DOHH2 (cell line): Measurements from ENCODE around the gene KLHL18.

Experiments used
- EZH2phosphoT487 ChIP-seq: fragments of 200-600 bp; sonication (generic); IDR thresholded peaks from 2 replicates; pipeline ENCODE4 v1.6.1; 2017; ENCODE audit warnings: borderline replicate concordance, mild to moderate bottlenecking, antibody characterized with exemption, low read length, moderate library complexity, mixed read lengths
- TF ChIP-seq, protein P1 (sequence below): fragments of 200-600 bp; sonication (generic); IDR thresholded peaks from one replicate; pipeline ENCODE4 v1.5.1; 2014; ENCODE audit warnings: antibody characterized with exemption, mild to moderate bottlenecking, low read depth, low read length; ENCODE audit not compliant: poor library complexity, severe bottlenecking

DNA sequence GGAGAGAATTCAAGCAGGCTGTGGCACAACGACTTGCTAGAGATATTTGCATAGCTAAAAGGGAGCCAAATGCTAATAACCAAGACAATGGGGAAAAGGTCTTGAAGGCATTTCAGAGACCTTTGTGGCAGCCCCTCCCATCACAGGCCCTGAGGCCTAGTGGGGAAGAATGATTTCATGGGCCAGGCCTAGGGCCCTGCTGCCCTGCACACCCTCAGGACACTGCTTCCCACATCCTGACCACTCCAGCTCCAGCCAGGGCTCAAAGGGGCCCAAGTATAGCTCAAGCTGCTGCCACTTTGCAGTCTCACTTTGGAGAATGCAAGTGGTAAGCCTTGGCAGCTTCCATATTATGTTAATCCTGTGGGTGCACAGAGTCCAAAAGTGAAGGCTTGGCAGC lies 76.6 kb downstream of the KLHL18 start:
- TF ChIP-seq, protein P1, sequence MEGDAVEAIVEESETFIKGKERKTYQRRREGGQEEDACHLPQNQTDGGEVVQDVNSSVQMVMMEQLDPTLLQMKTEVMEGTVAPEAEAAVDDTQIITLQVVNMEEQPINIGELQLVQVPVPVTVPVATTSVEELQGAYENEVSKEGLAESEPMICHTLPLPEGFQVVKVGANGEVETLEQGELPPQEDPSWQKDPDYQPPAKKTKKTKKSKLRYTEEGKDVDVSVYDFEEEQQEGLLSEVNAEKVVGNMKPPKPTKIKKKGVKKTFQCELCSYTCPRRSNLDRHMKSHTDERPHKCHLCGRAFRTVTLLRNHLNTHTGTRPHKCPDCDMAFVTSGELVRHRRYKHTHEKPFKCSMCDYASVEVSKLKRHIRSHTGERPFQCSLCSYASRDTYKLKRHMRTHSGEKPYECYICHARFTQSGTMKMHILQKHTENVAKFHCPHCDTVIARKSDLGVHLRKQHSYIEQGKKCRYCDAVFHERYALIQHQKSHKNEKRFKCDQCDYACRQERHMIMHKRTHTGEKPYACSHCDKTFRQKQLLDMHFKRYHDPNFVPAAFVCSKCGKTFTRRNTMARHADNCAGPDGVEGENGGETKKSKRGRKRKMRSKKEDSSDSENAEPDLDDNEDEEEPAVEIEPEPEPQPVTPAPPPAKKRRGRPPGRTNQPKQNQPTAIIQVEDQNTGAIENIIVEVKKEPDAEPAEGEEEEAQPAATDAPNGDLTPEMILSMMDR, result no peak
- no peak for TF ChIP-seq EZH2phosphoT487
